Skin of body (tissue), 2 donors: ENCODE data around the gene TLK2. TPM values are rescaled to one million over a fixed set of nuclear protein-coding genes. Genes with fewer than 3 reads are reported as not detected.
A peak's percentile ranks its signal among the peaks of the same experiment; 100 is the strongest.
"Not testable (repeated sequence)": the region's sequence is repeated elsewhere in the genome, so short reads cannot be mapped to it uniquely, and the experiment has no call there.

Experiments
- DNase-seq: peaks from one replicate; lab custom pipeline; 2025; lab: John Stamatoyannopoulos, UW
- total RNA-seq: library from RNA; depleted of rRNA; stranded (reverse); fragments of >200 nt; gene quantifications from one replicate; pipeline ENCODE4 v1.2.3, GENCODE V29; 2014

TLK2 gene
- total RNA-seq, 1 donor from 2014 or later = 52.0 TPM

GRCh38 chr17:62599964-62600657, 121.5 kb downstream of the TLK2 start:
- DNase-seq = no peak

GRCh38 chr17:62600805-62601204, 122.2 kb downstream of the TLK2 start:
- DNase-seq = no peak

- no peak for DNase-seq
Measured at GRCh38 chr17:62601471-62601870, 122.8 kb downstream of the TLK2 start.

GRCh38 chr17:62603783-62604182, 125.2 kb downstream of the TLK2 start:
- DNase-seq = not testable (repeated sequence)

- DNase-seq = no peak
Measured at GRCh38 chr17:62605588-62605987, 127.0 kb downstream of the TLK2 start.

GRCh38 chr17:62611292-62611691, 132.7 kb downstream of the TLK2 start:
- DNase-seq = no peak

- no peak for DNase-seq
Measured at GRCh38 chr17:62611728-62612127, 133.1 kb downstream of the TLK2 start.

GRCh38 chr17:62612289-62612688, 133.7 kb downstream of the TLK2 start:
- DNase-seq = not testable (repeated sequence)

- DNase-seq = not testable (repeated sequence)
Measured at GRCh38 chr17:62613095-62613494, 134.5 kb downstream of the TLK2 start.

GRCh38 chr17:62614142-62614541, 135.5 kb downstream of the TLK2 start:
- peak; percentile 98 for DNase-seq

- no peak for DNase-seq
Measured at GRCh38 chr17:62615503-62615902, 136.9 kb downstream of the TLK2 start.

GRCh38 chr17:62616993-62617893, 138.6 kb downstream of the TLK2 start:
- no peak for DNase-seq

GRCh38 chr17:62617894-62618472, 139.4 kb downstream of the TLK2 start:
- DNase-seq = peak; percentile 47

- DNase-seq = peak; percentile 28
Measured at GRCh38 chr17:62618647-62619416, 140.2 kb downstream of the TLK2 start.

- DNase-seq = no peak
Measured at GRCh38 chr17:62619417-62620155, 141.0 kb downstream of the TLK2 start.

GRCh38 chr17:62621223-62621622, 142.6 kb downstream of the TLK2 start:
- no peak for DNase-seq

- no peak for DNase-seq
Measured at GRCh38 chr17:62625184-62625869, 146.7 kb downstream of the TLK2 start.

GRCh38 chr17:62625870-62626200, 147.2 kb downstream of the TLK2 start:
- no peak for DNase-seq

GRCh38 chr17:62626719-62627218, 148.1 kb downstream of the TLK2 start:
- DNase-seq = peak; percentile 86
